GM23248 (cell line): Measurements from ENCODE around the gene DAB2IP.

Experiments used
- EZH2 ChIP-seq: fragments of 200-600 bp; sonication (generic); IDR thresholded peaks from 2 replicates; pipeline ENCODE4 v1.6.1; 2018; ENCODE audit warnings: antibody characterized with exemption, mild to moderate bottlenecking; ENCODE audit not compliant: insufficient read depth, poor library complexity, severe bottlenecking
- EZH2phosphoT487 ChIP-seq: fragments of 200-600 bp; sonication (generic); IDR thresholded peaks from 2 replicates; pipeline ENCODE4 v1.6.1; 2018; ENCODE audit warnings: antibody characterized with exemption, moderate library complexity, mild to moderate bottlenecking, low read depth; ENCODE audit not compliant: insufficient read depth

- TF ChIP-seq EZH2, result no peak
- TF ChIP-seq EZH2phosphoT487, result no peak
These were observed 10.8 kb upstream of the DAB2IP start for GRCh38 chr9:121640491-121641223.
